GM19043 (cell line): ENCODE data around the gene MAPK8.

ENCODE experiments used
- ATAC-seq: cut with Tn5 transposase; IDR thresholded peaks from one replicate; pipeline ENCODE4 v1.9.1; 2021; ENCODE audit warnings: low read depth; ENCODE audit not compliant: unreplicated experiment

MAPK8 gene

GRCh38 chr10:48290286-48290685 is 16.2 kb upstream of the MAPK8 start:
- ATAC-seq = no peak

GRCh38 chr10:48291190-48291589 is 15.3 kb upstream of the MAPK8 start:
- no peak for ATAC-seq

- no peak for ATAC-seq
Measured at GRCh38 chr10:48292616-48293015, 13.9 kb upstream of the MAPK8 start.

GRCh38 chr10:48294431-48294830 is 12.0 kb upstream of the MAPK8 start:
- no peak for ATAC-seq

GRCh38 chr10:48296576-48297098 is 9.8 kb upstream of the MAPK8 start:
- no peak for ATAC-seq

GRCh38 chr10:48299066-48299465 is 7.4 kb upstream of the MAPK8 start:
- no peak for ATAC-seq

GRCh38 chr10:48299692-48300091 is 6.8 kb upstream of the MAPK8 start:
- no peak for ATAC-seq

GRCh38 chr10:48300556-48300955 is 5.9 kb upstream of the MAPK8 start:
- ATAC-seq = no peak

GRCh38 chr10:48302515-48303476 is 3.7 kb upstream of the MAPK8 start:
- no peak for ATAC-seq

GRCh38 chr10:48305905-48306264 is 592 bp upstream of the MAPK8 start:
- ATAC-seq = no peak

- peak; percentile 14 for ATAC-seq
Measured at GRCh38 chr10:48306870-48307710, 613 bp downstream of the MAPK8 start.

GRCh38 chr10:48307711-48308018 is 1.2 kb downstream of the MAPK8 start:
- no peak for ATAC-seq

- no peak for ATAC-seq
Measured at GRCh38 chr10:48309711-48310226, 3.3 kb downstream of the MAPK8 start.

GRCh38 chr10:48314107-48314506 is 7.6 kb downstream of the MAPK8 start:
- no peak for ATAC-seq

- ATAC-seq = no peak
Measured at GRCh38 chr10:48316236-48316635, 9.8 kb downstream of the MAPK8 start.

- ATAC-seq = no peak
Measured at GRCh38 chr10:48317321-48317990, 11.0 kb downstream of the MAPK8 start.

- no peak for ATAC-seq
Measured at GRCh38 chr10:48322017-48322416, 15.5 kb downstream of the MAPK8 start.

GRCh38 chr10:48324580-48324979 is 18.1 kb downstream of the MAPK8 start:
- no peak for ATAC-seq

- no peak for ATAC-seq
Measured at GRCh38 chr10:48330269-48330668, 23.8 kb downstream of the MAPK8 start.

GRCh38 chr10:48331436-48331835 is 25.0 kb downstream of the MAPK8 start:
- ATAC-seq = no peak
